Spleen (tissue), 11 donors: ENCODE data around the gene NBAS. TPM values are rescaled to one million over a fixed set of nuclear protein-coding genes. Genes with fewer than 3 reads are reported as not detected.
A peak's percentile ranks its signal among the peaks of the same experiment; 100 is the strongest.

Experiments
- DNase-seq: peaks from one replicate; pipeline ENCODE4 v3.0.0-alpha.2; 2020
- H3K27ac ChIP-seq, 8 donors: fragments of 200-600 bp; sonication (generic) in 7 of 8; 1 replicate in 4 of 8; 2 replicates in 4 of 8; pipeline versions ENCODE4 v1.5.0 to v1.8.0; 2016 to 2021; ENCODE audit warnings: inconsistent platforms in 4 of 8, mild to moderate bottlenecking in 4 of 8, moderate library complexity in 1 of 8
- H3K27me3 ChIP-seq, 7 donors: fragments of 200-600 bp; sonication (generic) in 6 of 7; replicated peaks in 1 of 7; 1 replicate in 4 of 7; 2 replicates in 3 of 7; pipeline versions ENCODE4 v1.5.0 to v1.8.0; 2016 to 2021; ENCODE audit warnings: inconsistent platforms in 3 of 7, mild to moderate bottlenecking in 1 of 7
- H3K36me3 ChIP-seq, 6 donors: fragments of 200-600 bp; sonication (generic) in 5 of 6; 1 replicate in 4 of 6; 2 replicates in 2 of 6; pipeline versions ENCODE4 v1.5.0 to v1.8.0; 2016 to 2021; ENCODE audit warnings: inconsistent platforms in 2 of 6
- H3K4me1 ChIP-seq, 6 donors: fragments of 200-600 bp; sonication (generic) in 5 of 6; 1 replicate in 3 of 6; 2 replicates in 3 of 6; pipeline versions ENCODE4 v1.5.0 to v1.8.0; 2016 to 2021; ENCODE audit warnings: inconsistent platforms in 3 of 6
- H3K4me3 ChIP-seq, 8 donors: fragments of 200-600 bp; sonication (generic) in 7 of 8; 1 replicate in 4 of 8; 2 replicates in 4 of 8; pipeline versions ENCODE4 v1.5.0 to v1.8.0; 2016 to 2021; ENCODE audit warnings: inconsistent platforms in 4 of 8, mild to moderate bottlenecking in 4 of 8, moderate library complexity in 2 of 8
- H3K9me3 ChIP-seq, 8 donors: fragments of 200-600 bp; sonication (generic) in 7 of 8; 1 replicate in 4 of 8; 2 replicates in 4 of 8; pipeline versions ENCODE4 v1.5.0 to v1.8.0; 2016 to 2021; ENCODE audit warnings: inconsistent platforms in 4 of 8
- CTCF ChIP-seq, 11 experiments: fragments of 200-600 bp in 7 of 11; fragments of 450-650 bp in 4 of 11; sonication (generic) in 4 of 11; IDR thresholded peaks in 8 of 11; conservative IDR thresholded peaks in 3 of 11; 1 replicate in 7 of 11; 2 replicates in 4 of 11; pipeline versions ENCODE4 v1.4.0 to v1.8.0; 2016 to 2021; ENCODE audit warnings: antibody characterized with exemption in 11 of 11, inconsistent platforms in 4 of 11, mild to moderate bottlenecking in 1 of 11
- POLR2A ChIP-seq, 3 donors: fragments of 450-650 bp; IDR thresholded peaks; one replicate each; pipeline ENCODE4 v1.5.1; 2017; ENCODE audit warnings: antibody characterized with exemption in 3 of 3, mild to moderate bottlenecking in 1 of 3
- POLR2AphosphoS5 ChIP-seq, 3 donors: sonication (generic); formaldehyde crosslinking; IDR thresholded peaks; one replicate each; pipeline ENCODE4 v1.5.1; 2017; ENCODE audit warnings: antibody characterized with exemption in 3 of 3
- WGBS, 5 donors: extraction: QIAGEN DNeasy Blood & Tissue Kit in 3 of 5; methylation state at CpG; one replicate each; pipeline versions ENCODE4 v1.1.5 to v1.1.7; 2013 to 2018; 5-methylcytosine and 5-hydroxymethylcytosine counted together
- intact Hi-C: fragments of 100-400 bp; cut with DNase I; formaldehyde crosslinking; loops from one replicate; pipeline ENCODE4 v1.15.0; 2023; ENCODE audit warnings: low total_unique reads
- polyA plus RNA-seq, 3 donors: library from polyadenylated mRNA; stranded (reverse); fragments of 200-250 nt; gene quantifications; one replicate each; pipeline ENCODE4 v1.2.1, GENCODE V29; 2013
- total RNA-seq, 7 donors: library from RNA; depleted of rRNA in 3 of 7; stranded (reverse); fragments of >200 nt in 3 of 7; fragmentation: NEBNext Ultra II Directional in 4 of 7; extraction: Animal tissue kit (Norgen Biotek cat#: 25700) in 4 of 7; gene quantifications; one replicate each; pipeline versions ENCODE4 v1.1.0 to v1.2.1, GENCODE V29; 2016 to 2021
- donor health status: healthy with polysubstance abuse.
- donor health status: DM: no; HTN: no; CAD: no; lungs with moderate emphysema.
- donor health status: DM: no; HTN: no; CAD: no.
- donor health status: Bipolar disorder and iron deficiency.
- donor health status: healthy.
- donor health status: DM: no; HTN: no; CAD: no.
- donor health status: DM: yes; HTN: yes; CAD: no.

NBAS gene
- total and polyA plus RNA-seq, 10 donors = 21.1 to 49.0 (median 40.9) TPM

GRCh38 chr2:15594291-15595256 is 33.4 kb upstream of the NBAS start:
- H3K27me3 ChIP-seq = no peaks in the 10 kb centered on the region
- H3K9me3 ChIP-seq = no peaks in the 10 kb centered on the region
- H3K36me3 ChIP-seq = peaks cover 4 to 54% (median 44%) of the 10 kb centered on the region in 6 donors
- WGBS, 5 donors = 70 to 86% (median 75%) methylated on average over 5 of the region's 5 CpGs
- no peak overlapping the region for H3K27ac ChIP-seq
- H3K4me1 ChIP-seq = peaks cover 10 to 45% (median 37%) of the 10 kb centered on the region in 6 donors
- intact Hi-C loops = no loop called here
- no peak overlapping the region for H3K4me3 ChIP-seq
- no peak for TF ChIP-seq POLR2A (IDR thresholded peaks at IDR 0.05)
- no peak for TF ChIP-seq CTCF (IDR thresholded peaks at IDR 0.05 in 8 of 11, conservative IDR thresholded peaks at IDR 0.05 in 3 of 11)
- no peak for TF ChIP-seq POLR2AphosphoS5 (IDR thresholded peaks at IDR 0.05)
- DNase-seq = no peak

- H3K4me3 ChIP-seq = peak overlapping the region in 2 of 8 donors; percentile 81 to 85
- WGBS, 5 donors = 89 to 96% (median 93%) methylated on average over 3 of the region's 3 CpGs
Measured at GRCh38 chr2:15593327-15593705, 32.2 kb upstream of the NBAS start.

DNA sequence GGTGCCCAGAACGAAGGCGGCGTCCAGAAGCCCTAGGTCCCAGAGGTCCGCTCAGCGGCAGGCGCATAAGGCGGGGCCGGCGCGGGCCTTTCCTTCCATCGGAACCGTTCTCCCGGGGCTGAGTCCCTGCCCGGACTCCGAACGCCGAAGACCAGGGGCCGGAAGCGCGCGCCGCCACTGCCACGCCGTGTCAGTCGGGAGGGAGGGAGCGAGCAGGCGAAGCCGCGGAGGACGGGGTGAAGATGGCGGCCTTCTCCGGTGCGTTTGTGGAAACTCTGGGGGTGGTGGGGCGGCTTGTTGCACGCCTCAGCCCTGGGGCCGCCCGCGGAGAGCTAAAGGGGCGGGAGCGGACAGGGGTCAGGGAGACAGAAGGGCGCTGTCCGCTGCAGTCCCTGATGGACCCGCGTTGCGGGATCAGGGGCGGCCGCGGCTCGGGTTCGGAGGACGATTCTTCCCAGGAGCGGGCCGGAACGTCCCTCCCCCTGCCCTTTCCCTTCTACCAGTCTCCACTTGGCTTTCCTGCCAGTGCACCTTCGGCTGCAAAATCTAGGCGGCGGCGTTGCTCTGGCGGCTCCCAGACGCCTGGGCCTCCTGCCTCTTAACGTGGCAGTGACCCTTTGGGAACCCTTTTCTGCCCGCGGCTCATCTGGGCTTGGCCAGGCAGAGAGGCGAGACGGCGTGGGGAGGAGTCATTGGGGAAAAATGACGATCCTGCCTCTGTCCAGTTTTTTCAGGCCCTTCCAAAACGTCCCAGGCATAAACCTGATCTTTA is 30.7 kb upstream of the NBAS start, which contains the start of gene DDX1:
Gene DDX1 (plus strand): TSS at position 177 of the 772 bp plus-strand sequence. CDS start 66 bp downstream, at position 243.
- TF ChIP-seq CTCF (IDR thresholded peaks at IDR 0.05 in 8 of 11, conservative IDR thresholded peaks at IDR 0.05 in 3 of 11) (peak in 2 of 11 experiments; percentile 6 to 15), POLR2A (IDR thresholded peaks at IDR 0.05) (peak in 1 of 3 donors; percentile 46), POLR2AphosphoS5 (IDR thresholded peaks at IDR 0.05) (peak; percentile 93 to 97 (median 94))
- intact Hi-C loops = no loop called here

More at GRCh38 chr2:15593327-15593705, 32.2 kb upstream of the NBAS start:
- intact Hi-C loops = no loop called here
- Histone ChIP-seq H3K9me3 (no peaks in the 10 kb centered on the region), H3K36me3 (peaks cover 4 to 41% (median 32%) of the 10 kb centered on the region in 6 donors), H3K27ac (no peak overlapping the region), H3K27me3 (no peaks in the 10 kb centered on the region), H3K4me1 (peaks cover 10 to 45% (median 37%) of the 10 kb centered on the region in 6 donors)
- TF ChIP-seq POLR2A (IDR thresholded peaks at IDR 0.05) = no peak
- no peak for DNase-seq

GRCh38 chr2:15591373-15591691 is 30.2 kb upstream of the NBAS start:
- no peak for DNase-seq
- TF ChIP-seq POLR2AphosphoS5 (IDR thresholded peaks at IDR 0.05) (no peak), CTCF (IDR thresholded peaks at IDR 0.05 in 8 of 11, conservative IDR thresholded peaks at IDR 0.05 in 3 of 11) (no peak), POLR2A (IDR thresholded peaks at IDR 0.05) (no peak)
- Histone ChIP-seq H3K4me3 (peak overlapping the region; percentile 81 to 99 (median 93)), H3K27me3 (no peaks in the 10 kb centered on the region), H3K4me1 (peaks cover 10 to 45% (median 37%) of the 10 kb centered on the region in 6 donors), H3K27ac (peak overlapping the region; percentile 86 to 92 (median 90)), H3K36me3 (peaks cover 0 to 21% (median 13%) of the 10 kb centered on the region in 6 donors), H3K9me3 (no peaks in the 10 kb centered on the region)
- intact Hi-C loops = no loop called here
- 18 to 48% (median 25%) methylated on average over 4 to 7 of the region's 7 CpGs for WGBS, 5 donors

More for the DNA sequence above, 30.7 kb upstream of the NBAS start, which contains the start of gene DDX1:
- Histone ChIP-seq H3K36me3 (peaks cover 0 to 27% (median 19%) of the 10 kb centered on the region in 6 donors), H3K4me1 (peaks cover 10 to 45% (median 37%) of the 10 kb centered on the region in 6 donors), H3K9me3 (no peaks in the 10 kb centered on the region), H3K4me3 (peak within 1 kb of the TSS; percentile 81 to 99 (median 93)), H3K27me3 (no peaks in the 10 kb centered on the region), H3K27ac (peak within 1 kb of the TSS; percentile 86 to 92 (median 90))
- peak; percentile 97 for DNase-seq
- WGBS, 5 donors = 0 to 1% (median 0%) methylated on average over 26 to 68 of the region's 68 CpGs
